Measurements from ENCODE around the gene NEU3. TPM values are rescaled to one million over a fixed set of nuclear protein-coding genes. Genes with fewer than 3 reads are reported as not detected.

NEU3 gene
- polyA plus RNA-seq, 3 donors = 2.3 to 25.1 (median 3.9) TPM

DNA sequence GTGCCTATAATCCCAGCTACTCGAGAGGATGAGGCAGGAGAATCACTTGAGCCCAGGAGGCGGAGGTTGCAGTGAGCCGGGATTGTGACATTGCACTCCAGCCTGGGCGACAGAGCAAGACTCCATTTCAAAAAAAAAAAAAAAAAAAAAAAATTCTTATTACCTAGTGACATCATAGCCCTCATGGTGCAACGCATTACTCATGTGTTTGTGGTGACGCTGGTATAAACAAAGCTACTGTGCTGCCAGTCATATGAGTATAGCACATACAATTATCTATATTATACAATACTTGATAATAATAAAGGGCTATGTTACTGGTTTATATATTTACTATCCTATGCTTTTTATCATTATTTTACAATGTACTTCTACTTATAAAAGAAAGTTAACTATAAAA is 66.8 kb downstream of the NEU3 start:
- no CpG with 5 or more reads among the region's 6 CpGs for WGBS (ENCODE audit: insufficient coverage)
- Histone ChIP-seq H3K9ac (ENCODE audit: insufficient read depth, low read length, poor library complexity, severe bottlenecking) (no peak overlapping the region), H3K27me3 (ENCODE audit: control insufficient read depth in 2 of 2, insufficient read depth in 2 of 2, low read length in 2 of 2) (peaks cover 0 to 3% of the 10 kb centered on the region in 2 donors), H3K9me3 (replicated peaks in 1 of 2; ENCODE audit: control insufficient read depth in 1 of 2, insufficient read depth in 1 of 2, low read length in 2 of 2) (peaks cover 2 to 4% of the 10 kb centered on the region in 2 donors), H4K20me1 (ENCODE audit: insufficient read depth, low read length) (no peaks in the 10 kb centered on the region), H3K4me1 (ENCODE audit: control insufficient read depth in 1 of 2, insufficient read depth in 2 of 2, low read length in 2 of 2) (no peaks in the 10 kb centered on the region), H3K36me3 (replicated peaks in 1 of 2; ENCODE audit: control insufficient read depth in 1 of 2, insufficient read depth in 2 of 2, low read length in 2 of 2) (no peaks in the 10 kb centered on the region), H3K4me3 (replicated peaks in 1 of 3; ENCODE audit: low read depth in 2 of 3, low read length in 3 of 3) (no peak overlapping the region), H3K4me2 (replicated peaks; ENCODE audit: extremely low read depth, low read length, poor library complexity, severe bottlenecking) (no peak overlapping the region), H2AFZ (ENCODE audit: insufficient read depth, low read depth, low read length, poor library complexity, severe bottlenecking) (no peak overlapping the region), H3K79me2 (ENCODE audit: insufficient read depth, low read length) (no peaks in the 10 kb centered on the region), H3K27ac (ENCODE audit: low read depth in 1 of 2, low read length in 2 of 2) (no peak overlapping the region)
- Mint-ChIP-seq H3K4me1 (no peaks in the 10 kb centered on the region), H3K9me3 (peaks cover 3 to 23% (median 13%) of the 10 kb centered on the region in 7 donors), H3K27ac (no peak overlapping the region), H3K4me3 (no peak overlapping the region), H3K36me3 (no peaks in the 10 kb centered on the region), H3K27me3 (ENCODE audit: low read depth in 3 of 3) (peaks cover 0 to 4% (median 3%) of the 10 kb centered on the region in 3 donors)
- no peak for DNase-seq
- intact Hi-C loops (cut with micrococcal nuclease) = no loop called here
- TF ChIP-seq, protein P1, sequence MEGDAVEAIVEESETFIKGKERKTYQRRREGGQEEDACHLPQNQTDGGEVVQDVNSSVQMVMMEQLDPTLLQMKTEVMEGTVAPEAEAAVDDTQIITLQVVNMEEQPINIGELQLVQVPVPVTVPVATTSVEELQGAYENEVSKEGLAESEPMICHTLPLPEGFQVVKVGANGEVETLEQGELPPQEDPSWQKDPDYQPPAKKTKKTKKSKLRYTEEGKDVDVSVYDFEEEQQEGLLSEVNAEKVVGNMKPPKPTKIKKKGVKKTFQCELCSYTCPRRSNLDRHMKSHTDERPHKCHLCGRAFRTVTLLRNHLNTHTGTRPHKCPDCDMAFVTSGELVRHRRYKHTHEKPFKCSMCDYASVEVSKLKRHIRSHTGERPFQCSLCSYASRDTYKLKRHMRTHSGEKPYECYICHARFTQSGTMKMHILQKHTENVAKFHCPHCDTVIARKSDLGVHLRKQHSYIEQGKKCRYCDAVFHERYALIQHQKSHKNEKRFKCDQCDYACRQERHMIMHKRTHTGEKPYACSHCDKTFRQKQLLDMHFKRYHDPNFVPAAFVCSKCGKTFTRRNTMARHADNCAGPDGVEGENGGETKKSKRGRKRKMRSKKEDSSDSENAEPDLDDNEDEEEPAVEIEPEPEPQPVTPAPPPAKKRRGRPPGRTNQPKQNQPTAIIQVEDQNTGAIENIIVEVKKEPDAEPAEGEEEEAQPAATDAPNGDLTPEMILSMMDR (IDR thresholded peaks at IDR 0.05) = no peak

DNA sequence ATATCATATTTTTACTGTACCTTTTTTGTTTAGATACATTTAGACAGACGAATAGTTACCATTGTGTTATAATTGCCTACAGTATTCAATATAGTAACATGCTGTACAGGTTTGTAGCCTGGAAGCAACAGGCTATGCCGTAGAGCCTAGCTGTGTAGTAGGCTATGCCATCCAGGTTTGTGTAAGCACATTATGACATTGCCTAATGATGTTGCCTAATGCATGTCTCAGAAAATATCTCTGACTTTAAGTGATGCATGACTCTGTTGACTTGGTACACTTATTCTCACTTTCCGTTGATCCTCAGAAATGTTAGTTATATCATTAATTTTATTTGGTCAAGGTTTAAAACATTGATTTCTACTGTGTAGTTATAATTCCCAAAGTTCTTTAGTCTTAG is 68.1 kb downstream of the NEU3 start:
- Mint-ChIP-seq H3K36me3 (no peaks in the 10 kb centered on the region), H3K4me1 (no peaks in the 10 kb centered on the region), H3K27ac (no peak overlapping the region), H3K9me3 (peaks cover 3 to 23% (median 11%) of the 10 kb centered on the region in 7 donors), H3K27me3 (ENCODE audit: low read depth in 3 of 3) (peaks cover 0 to 4% (median 3%) of the 10 kb centered on the region in 3 donors), H3K4me3 (no peak overlapping the region)
- Histone ChIP-seq H2AFZ (ENCODE audit: insufficient read depth, low read depth, low read length, poor library complexity, severe bottlenecking) (no peak overlapping the region), H3K79me2 (ENCODE audit: insufficient read depth, low read length) (no peaks in the 10 kb centered on the region), H3K4me1 (ENCODE audit: control insufficient read depth in 1 of 2, insufficient read depth in 2 of 2, low read length in 2 of 2) (no peaks in the 10 kb centered on the region), H3K9ac (ENCODE audit: insufficient read depth, low read length, poor library complexity, severe bottlenecking) (no peak overlapping the region), H3K27me3 (ENCODE audit: control insufficient read depth in 2 of 2, insufficient read depth in 2 of 2, low read length in 2 of 2) (peaks cover 0 to 4% of the 10 kb centered on the region in 2 donors), H3K27ac (ENCODE audit: low read depth in 1 of 2, low read length in 2 of 2) (no peak overlapping the region), H3K36me3 (replicated peaks in 1 of 2; ENCODE audit: control insufficient read depth in 1 of 2, insufficient read depth in 2 of 2, low read length in 2 of 2) (no peaks in the 10 kb centered on the region), H3K9me3 (replicated peaks in 1 of 2; ENCODE audit: control insufficient read depth in 1 of 2, insufficient read depth in 1 of 2, low read length in 2 of 2) (peaks cover 2 to 4% of the 10 kb centered on the region in 2 donors), H3K4me2 (replicated peaks; ENCODE audit: extremely low read depth, low read length, poor library complexity, severe bottlenecking) (no peak overlapping the region), H4K20me1 (ENCODE audit: insufficient read depth, low read length) (no peaks in the 10 kb centered on the region), H3K4me3 (replicated peaks in 1 of 3; ENCODE audit: low read depth in 2 of 3, low read length in 3 of 3) (no peak overlapping the region)
- TF ChIP-seq, protein P1 (IDR thresholded peaks at IDR 0.05) = no peak
- intact Hi-C loops (cut with micrococcal nuclease) = no loop called here
- DNase-seq = no peak
- 100% methylated on average over 2 of the region's 3 CpGs for WGBS (ENCODE audit: insufficient coverage)
